Spinal cord (tissue), 10 donors: Measurements from ENCODE around the gene PARD3. TPM values are rescaled to one million over a fixed set of nuclear protein-coding genes. Genes with fewer than 3 reads are reported as not detected.

Experiments used
- DNase-seq, 6 donors: peaks; one replicate each; pipeline versions ENCODE4 v3.0.0 to v3.0.0-alpha.2; 2013 to 2015; ENCODE audit warnings: low spot score in 6 of 6, low read depth in 4 of 6
- H3K27ac ChIP-seq: one replicate; pipeline ENCODE4 v1.5.1; 2013; ENCODE audit warnings: low read depth, low read length, control low read depth
- H3K27me3 ChIP-seq: one replicate; pipeline ENCODE4 v1.6.1; 2013; ENCODE audit warnings: low read length; ENCODE audit not compliant: control insufficient read depth, insufficient read depth
- H3K36me3 ChIP-seq: one replicate; pipeline ENCODE4 v1.6.1; 2013; ENCODE audit warnings: low read length; ENCODE audit not compliant: control insufficient read depth, insufficient read depth
- H3K4me1 ChIP-seq: one replicate; pipeline ENCODE4 v1.6.1; 2013; ENCODE audit warnings: low read length; ENCODE audit not compliant: control insufficient read depth, insufficient read depth
- H3K4me3 ChIP-seq: one replicate; pipeline ENCODE4 v1.5.1; 2013; ENCODE audit warnings: low read depth, low read length, control low read depth
- H3K9me3 ChIP-seq: one replicate; pipeline ENCODE4 v1.6.1; 2013; ENCODE audit warnings: low read length; ENCODE audit not compliant: control insufficient read depth, insufficient read depth
- WGBS: methylation state at CpG from one replicate; pipeline ENCODE4 v1.1.5; 2013; ENCODE audit warnings: missing lambda C conversion rate; ENCODE audit not compliant: insufficient coverage; 5-methylcytosine and 5-hydroxymethylcytosine counted together
- polyA plus RNA-seq, 2 donors: library from polyadenylated mRNA; unstranded; fragments of 120-200 nt; gene quantifications; one replicate each; pipeline ENCODE4 v1.2.1, GENCODE V29; 2013; ENCODE audit not compliant: insufficient read length in 2 of 2
- total RNA-seq, 2 donors: library from RNA; depleted of rRNA in 1 of 2; stranded (reverse); fragments of 120-200 nt in 1 of 2; fragments of >200 nt in 1 of 2; gene quantifications; one replicate each; pipeline versions ENCODE4 v1.2.3 to v1.2.4, GENCODE V29; 2013 to 2014
- donor health status: healthy.

The PARD3 gene
- total and polyA plus RNA-seq, 4 donors: 29.5 to 94.3 (median 47.1) TPM

- no peak overlapping the region for H3K27ac ChIP-seq
- no peaks in the 10 kb centered on the region for H3K36me3 ChIP-seq
- H3K9me3 ChIP-seq: peaks cover 9% of the 10 kb centered on the region
- H3K4me3 ChIP-seq: no peak overlapping the region
- peak in 2 of 6 donors; percentile 19 to 53 for DNase-seq
- no peaks in the 10 kb centered on the region for H3K27me3 ChIP-seq
- H3K4me1 ChIP-seq: no peaks in the 10 kb centered on the region
- WGBS: 88% methylated on average over 5 of the region's 7 CpGs
These were observed 288.1 kb downstream of the PARD3 start for GRCh38 chr10:34526758-34527730.

GRCh38 chr10:34526186-34526585 lies 288.9 kb downstream of the PARD3 start:
- Histone ChIP-seq H3K36me3 (no peaks in the 10 kb centered on the region), H3K9me3 (peaks cover 5% of the 10 kb centered on the region), H3K4me1 (no peaks in the 10 kb centered on the region), H3K27me3 (no peaks in the 10 kb centered on the region), H3K27ac (no peak overlapping the region), H3K4me3 (no peak overlapping the region)
- no peak for DNase-seq
- whole genome bisulfite sequencing: 91% methylated on average over 2 of the region's 3 CpGs

- no peaks in the 10 kb centered on the region for H3K4me1 ChIP-seq
These were observed 290.6 kb downstream of the PARD3 start for GRCh38 chr10:34524369-34525091.

GRCh38 chr10:34523017-34523767 lies 291.9 kb downstream of the PARD3 start:
- Histone ChIP-seq H3K9me3 (no peaks in the 10 kb centered on the region), H3K4me1 (no peaks in the 10 kb centered on the region), H3K27ac (no peak overlapping the region), H3K4me3 (no peak overlapping the region), H3K36me3 (no peaks in the 10 kb centered on the region), H3K27me3 (no peaks in the 10 kb centered on the region)
- WGBS: no CpG with 5 or more reads among the region's 3 CpGs
- no peak for DNase-seq

More at GRCh38 chr10:34524369-34525091, 290.6 kb downstream of the PARD3 start:
- no peak overlapping the region for H3K4me3 ChIP-seq
- no peak overlapping the region for H3K27ac ChIP-seq
- H3K27me3 ChIP-seq: no peaks in the 10 kb centered on the region
- H3K36me3 ChIP-seq: no peaks in the 10 kb centered on the region
- DNase-seq: peak in 1 of 6 donors; percentile 10
- 64% methylated on average over 2 of the region's 4 CpGs for WGBS
- H3K9me3 ChIP-seq: no peaks in the 10 kb centered on the region

GRCh38 chr10:34522546-34522945 lies 292.6 kb downstream of the PARD3 start:
- no peaks in the 10 kb centered on the region for H3K27me3 ChIP-seq
- no peak overlapping the region for H3K27ac ChIP-seq
- H3K4me1 ChIP-seq: no peaks in the 10 kb centered on the region
- DNase-seq: peak in 2 of 6 donors; percentile 14 to 78
- H3K36me3 ChIP-seq: no peaks in the 10 kb centered on the region
- WGBS: 100% methylated on average over 1 of the region's 6 CpGs
- no peak overlapping the region for H3K4me3 ChIP-seq
- H3K9me3 ChIP-seq: no peaks in the 10 kb centered on the region

GRCh38 chr10:34520510-34520909 lies 294.6 kb downstream of the PARD3 start:
- no peaks in the 10 kb centered on the region for H3K4me1 ChIP-seq
- no CpG with 5 or more reads among the region's 2 CpGs for WGBS
- no peaks in the 10 kb centered on the region for H3K36me3 ChIP-seq
- no peak overlapping the region for H3K27ac ChIP-seq
- no peak for DNase-seq
- H3K4me3 ChIP-seq: no peak overlapping the region
- H3K27me3 ChIP-seq: no peaks in the 10 kb centered on the region
- no peaks in the 10 kb centered on the region for H3K9me3 ChIP-seq

- no peaks in the 10 kb centered on the region for H3K9me3 ChIP-seq
- H3K36me3 ChIP-seq: no peaks in the 10 kb centered on the region
- no peak overlapping the region for H3K4me3 ChIP-seq
- no peak for DNase-seq
- H3K27me3 ChIP-seq: no peaks in the 10 kb centered on the region
- no peaks in the 10 kb centered on the region for H3K4me1 ChIP-seq
- 100% methylated on average over 2 of the region's 7 CpGs for whole genome bisulfite sequencing
- H3K27ac ChIP-seq: no peak overlapping the region
These were observed 295.0 kb downstream of the PARD3 start for GRCh38 chr10:34520084-34520483.

- Histone ChIP-seq H3K4me1 (no peaks in the 10 kb centered on the region), H3K36me3 (no peaks in the 10 kb centered on the region), H3K4me3 (no peak overlapping the region), H3K27ac (no peak overlapping the region), H3K27me3 (no peaks in the 10 kb centered on the region), H3K9me3 (no peaks in the 10 kb centered on the region)
- no CpG with 5 or more reads among the region's 4 CpGs for WGBS
- DNase-seq: no peak
These were observed 300.8 kb downstream of the PARD3 start for GRCh38 chr10:34514290-34514689.

- Histone ChIP-seq H3K36me3 (no peaks in the 10 kb centered on the region), H3K27me3 (no peaks in the 10 kb centered on the region), H3K4me3 (no peak overlapping the region), H3K27ac (no peak overlapping the region), H3K9me3 (no peaks in the 10 kb centered on the region), H3K4me1 (no peaks in the 10 kb centered on the region)
- WGBS: no CpG with 5 or more reads among the region's 2 CpGs
- no peak for DNase-seq
These were observed 301.5 kb downstream of the PARD3 start for GRCh38 chr10:34513636-34514035.
